Heart right ventricle (tissue), 16 donors: Measurements from ENCODE around the gene PARN. TPM values are rescaled to one million over a fixed set of nuclear protein-coding genes. Genes with fewer than 3 reads are reported as not detected.

ENCODE experiments used
- ATAC-seq, 8 donors: fragments of 200-7000 bp; cut with Tn5 transposase; one replicate each; pipeline ENCODE4 v1.9.1; 2020; ENCODE audit warnings: mild to moderate bottlenecking in 8 of 8, moderate library complexity in 8 of 8, moderate number of reproducible peaks in 1 of 8
- DNase-seq, 2 donors: peaks; one replicate each; pipeline ENCODE4 v3.0.0-alpha.2; 2020
- H3K27ac ChIP-seq, 10 donors: fragments of 200-600 bp; sonication (generic) in 2 of 10; one replicate each; pipeline versions ENCODE4 v1.5.0 to v1.8.0; 2020 to 2022; ENCODE audit warnings: mild to moderate bottlenecking in 3 of 10
- H3K27me3 ChIP-seq, 7 donors: fragments of 200-600 bp; one replicate each; pipeline ENCODE4 v1.8.0; 2021 to 2022; ENCODE audit warnings: mild to moderate bottlenecking in 2 of 7
- H3K36me3 ChIP-seq, 9 donors: fragments of 200-600 bp; sonication (generic) in 1 of 9; one replicate each; pipeline versions ENCODE4 v1.5.0 to v1.8.0; 2020 to 2022; ENCODE audit warnings: mild to moderate bottlenecking in 2 of 9
- H3K4me1 ChIP-seq, 9 donors: fragments of 200-600 bp; sonication (generic) in 1 of 9; one replicate each; pipeline versions ENCODE4 v1.5.0 to v1.8.0; 2020 to 2022; ENCODE audit warnings: mild to moderate bottlenecking in 4 of 9
- H3K4me3 ChIP-seq, 10 donors: fragments of 200-600 bp; sonication (generic) in 2 of 10; one replicate each; pipeline versions ENCODE4 v1.5.0 to v1.8.0; 2020 to 2022; ENCODE audit warnings: mild to moderate bottlenecking in 7 of 10, moderate library complexity in 2 of 10
- H3K9me3 ChIP-seq, 11 donors: fragments of 200-600 bp in 10 of 11; sonication (generic) in 2 of 11; one replicate each; pipeline versions ENCODE4 v1.5.0 to v1.8.0; 2013 to 2022; ENCODE audit warnings: mild to moderate bottlenecking in 2 of 11, control low read depth in 1 of 11, moderate library complexity in 1 of 11
- CTCF ChIP-seq, 9 donors: fragments of 200-600 bp; sonication (generic) in 2 of 9; IDR thresholded peaks; one replicate each; pipeline versions ENCODE4 v1.5.0 to v1.8.0; 2021 to 2022; ENCODE audit warnings: antibody characterized with exemption in 9 of 9, mild to moderate bottlenecking in 5 of 9, moderate library complexity in 1 of 9
- WGBS, 2 donors: extraction: QIAGEN DNeasy Blood & Tissue Kit; methylation state at CpG; one replicate each; pipeline ENCODE4 v1.1.7; 2013; ENCODE audit warnings: inconsistent platforms in 1 of 2; 5-methylcytosine and 5-hydroxymethylcytosine counted together
- intact Hi-C, 10 donors: fragments of 100-400 bp; cut with DNase I; formaldehyde crosslinking; loops; one replicate each; pipeline versions ENCODE4 v1.11.1 to v1.14.2; 2022
- polyA plus RNA-seq, 2 donors: library from polyadenylated mRNA; stranded (reverse); fragments of 200-250 nt; gene quantifications; one replicate each; pipeline ENCODE4 v1.2.3, GENCODE V29; 2013
- total RNA-seq, 10 donors: library from RNA; stranded (reverse); fragmentation: NEBNext Ultra II Directional in 3 of 10; extraction: Animal tissue kit (Norgen Biotek cat#: 25700) in 3 of 10; gene quantifications; one replicate each; pipeline versions ENCODE4 v1.2.1 to v1.2.4, GENCODE V29; 2021 to 2023
- donor health status: Arrhythmogenic right ventricular cardiomyopathy.
- donor health status: ischemic (EF 13 %, LVEDD 7.1; RV severe dilation, severe dysfunction).
- donor health status: healthy with polysubstance abuse.
- donor health status: DM: no; HTN: yes; CAD: no.
- donor health status: DM: no; HTN: no; CAD: no.
- donor health status: ischemic (EF 25% LVEDD 6.9; RV normal size, moderate dysfunction).
- donor health status: ischemic (EF 25% LVEDD 5.7; RV mildly dilated, moderate dysfunction).
- donor health status: healthy.
- donor health status: DM: yes; HTN: yes; CAD: no.
- donor health status: Ischemic cardiomyopathy.
- donor health status: ischemic (EF 35%, LVEDD 5.7; RV mildly dilated, moderate dysfunction).
- donor health status: nonischemic (EF 11% LVEDD 7.7; RV severe dilation, severe dysfunction).
- donor health status: DM: yes; HTN: yes; CAD: no.
- donor health status: PGD.
- donor health status: ischemic (EF 29% LVEDD 5.4; RV normal size, mild dysfunction).
- donor health status: nonischemic (EF 23%, LVEDD 6.1; RV moderate dilation, normal function).

The PARN gene
- total and polyA plus RNA-seq, 12 donors, result 7.0 to 25.3 (median 22.8) TPM

GRCh38 chr16:14419817-14420216 lies 210.2 kb downstream of the PARN start:
- 93 to 97% methylated on average over 3 of the region's 3 CpGs for WGBS, 2 donors
- no peaks in the 10 kb centered on the region for H3K27me3 ChIP-seq
- peaks cover 0 to 9% (median 0%) of the 10 kb centered on the region in 11 donors for H3K9me3 ChIP-seq
- no peak for TF ChIP-seq CTCF (IDR thresholded peaks at IDR 0.05)
- intact Hi-C loops, result loop anchor here in 2 of 10 donors (5.0 to 10.0 kb wide), 2 partner anchors 85 to 113 kb away; no protein-coding TSS in a partner anchor
- DNase-seq, result no peak
- H3K4me1 ChIP-seq, result peaks cover 0 to 26% (median 15%) of the 10 kb centered on the region in 9 donors
- no peak overlapping the region for H3K27ac ChIP-seq
- no peak for ATAC-seq
- H3K4me3 ChIP-seq, result no peak overlapping the region
- H3K36me3 ChIP-seq, result no peaks in the 10 kb centered on the region

- DNase-seq (no peak), ATAC-seq (peak in 7 of 8 donors; percentile 64 to 95 (median 72))
- H3K27ac ChIP-seq, result peak overlapping the region; percentile 42 to 83 (median 69)
- 21 to 26% methylated on average over 6 of the region's 6 CpGs for WGBS, 2 donors
- peak overlapping the region in 1 of 10 donors; percentile 5 for H3K4me3 ChIP-seq
- peaks cover 0 to 26% (median 11%) of the 10 kb centered on the region in 9 donors for H3K4me1 ChIP-seq
- no peaks in the 10 kb centered on the region for H3K36me3 ChIP-seq
- H3K9me3 ChIP-seq, result peaks cover 0 to 9% (median 0%) of the 10 kb centered on the region in 11 donors
- no peaks in the 10 kb centered on the region for H3K27me3 ChIP-seq
- intact Hi-C loops, result loop anchor here in 2 of 10 donors (5.0 to 10.0 kb wide), 2 partner anchors 84 to 112 kb away; no protein-coding TSS in a partner anchor
- no peak for TF ChIP-seq CTCF (IDR thresholded peaks at IDR 0.05)
Measured at GRCh38 chr16:14418795-14419225, 211.2 kb downstream of the PARN start.

GRCh38 chr16:14416184-14416583 lies 213.9 kb downstream of the PARN start:
- Histone ChIP-seq H3K4me3 (no peak overlapping the region), H3K9me3 (peaks cover 0 to 9% (median 0%) of the 10 kb centered on the region in 11 donors), H3K27ac (no peak overlapping the region), H3K36me3 (no peaks in the 10 kb centered on the region), H3K27me3 (no peaks in the 10 kb centered on the region), H3K4me1 (peaks cover 0 to 24% (median 11%) of the 10 kb centered on the region in 9 donors)
- ATAC-seq (no peak), DNase-seq (no peak)
- no peak for TF ChIP-seq CTCF (IDR thresholded peaks at IDR 0.05)
- 97 to 98% methylated on average over 3 of the region's 3 CpGs for WGBS, 2 donors
- intact Hi-C loops, result loop anchor here in 2 of 10 donors (5.0 to 10.0 kb wide), 2 partner anchors 81 to 109 kb away; no protein-coding TSS in a partner anchor

GRCh38 chr16:14415291-14415690 lies 214.8 kb downstream of the PARN start:
- 60 to 74% methylated on average over 7 of the region's 7 CpGs for WGBS, 2 donors
- ATAC-seq, result no peak
- Histone ChIP-seq H3K36me3 (no peaks in the 10 kb centered on the region), H3K4me3 (no peak overlapping the region), H3K4me1 (peaks cover 0 to 16% (median 9%) of the 10 kb centered on the region in 9 donors), H3K27me3 (no peaks in the 10 kb centered on the region), H3K9me3 (peaks cover 0 to 9% (median 0%) of the 10 kb centered on the region in 11 donors), H3K27ac (no peak overlapping the region)
- intact Hi-C loops, result loop anchor here in 2 of 10 donors (5.0 to 10.0 kb wide), 2 partner anchors 80 to 108 kb away; no protein-coding TSS in a partner anchor
- DNase-seq, result no peak
- TF ChIP-seq CTCF (IDR thresholded peaks at IDR 0.05), result no peak
